ENCODE measurements around the gene CDH16.

CDH16 gene

GRCh38 chr16:66946974-66947301 is 28.3 kb upstream of the CDH16 start:
- CTCF ChIA-PET = interaction anchor here (0.7 to 1.3 kb wide), 8 partner anchors 11 to 481 kb away, joined by 3 to 6 read pairs (median 4); partner anchors contain the start of gene CES3
- TF ChIP-seq ZNF747 (tag by site-specific recombination; IDR thresholded peaks at IDR 0.05) (no peak), ZNF623 (tag by site-specific recombination; IDR thresholded peaks at IDR 0.05) (no peak), ZNF473 (tag by site-specific recombination; IDR thresholded peaks at IDR 0.05) (no peak), ZNF174 (tag by site-specific recombination; IDR thresholded peaks at IDR 0.05) (no peak), TRIM28 (IDR thresholded peaks at IDR 0.05; ENCODE audit: borderline replicate concordance, low read length) (no peak), ZNF521 (tag by site-specific recombination; IDR thresholded peaks at IDR 0.05) (no peak), ZNF335 (tag by site-specific recombination; conservative IDR thresholded peaks at IDR 0.05) (no peak), ZFP69B (tag by site-specific recombination; IDR thresholded peaks at IDR 0.05) (no peak), ZBTB21 (tag by site-specific recombination; IDR thresholded peaks at IDR 0.05) (no peak), ZBTB20 (tag by site-specific recombination; IDR thresholded peaks at IDR 0.05) (no peak), ZNF133 (tag by site-specific recombination; IDR thresholded peaks at IDR 0.05) (no peak), ZNF658 (tag by site-specific recombination; IDR thresholded peaks at IDR 0.05) (no peak), ZNF26 (tag by site-specific recombination; IDR thresholded peaks at IDR 0.05) (no peak), ZNF433 (tag by site-specific recombination; IDR thresholded peaks at IDR 0.05; ENCODE audit: low read depth) (no peak), ZNF202 (tag by site-specific recombination; IDR thresholded peaks at IDR 0.05; ENCODE audit: borderline replicate concordance) (no peak)
- TF ChIP-seq, protein P1, sequence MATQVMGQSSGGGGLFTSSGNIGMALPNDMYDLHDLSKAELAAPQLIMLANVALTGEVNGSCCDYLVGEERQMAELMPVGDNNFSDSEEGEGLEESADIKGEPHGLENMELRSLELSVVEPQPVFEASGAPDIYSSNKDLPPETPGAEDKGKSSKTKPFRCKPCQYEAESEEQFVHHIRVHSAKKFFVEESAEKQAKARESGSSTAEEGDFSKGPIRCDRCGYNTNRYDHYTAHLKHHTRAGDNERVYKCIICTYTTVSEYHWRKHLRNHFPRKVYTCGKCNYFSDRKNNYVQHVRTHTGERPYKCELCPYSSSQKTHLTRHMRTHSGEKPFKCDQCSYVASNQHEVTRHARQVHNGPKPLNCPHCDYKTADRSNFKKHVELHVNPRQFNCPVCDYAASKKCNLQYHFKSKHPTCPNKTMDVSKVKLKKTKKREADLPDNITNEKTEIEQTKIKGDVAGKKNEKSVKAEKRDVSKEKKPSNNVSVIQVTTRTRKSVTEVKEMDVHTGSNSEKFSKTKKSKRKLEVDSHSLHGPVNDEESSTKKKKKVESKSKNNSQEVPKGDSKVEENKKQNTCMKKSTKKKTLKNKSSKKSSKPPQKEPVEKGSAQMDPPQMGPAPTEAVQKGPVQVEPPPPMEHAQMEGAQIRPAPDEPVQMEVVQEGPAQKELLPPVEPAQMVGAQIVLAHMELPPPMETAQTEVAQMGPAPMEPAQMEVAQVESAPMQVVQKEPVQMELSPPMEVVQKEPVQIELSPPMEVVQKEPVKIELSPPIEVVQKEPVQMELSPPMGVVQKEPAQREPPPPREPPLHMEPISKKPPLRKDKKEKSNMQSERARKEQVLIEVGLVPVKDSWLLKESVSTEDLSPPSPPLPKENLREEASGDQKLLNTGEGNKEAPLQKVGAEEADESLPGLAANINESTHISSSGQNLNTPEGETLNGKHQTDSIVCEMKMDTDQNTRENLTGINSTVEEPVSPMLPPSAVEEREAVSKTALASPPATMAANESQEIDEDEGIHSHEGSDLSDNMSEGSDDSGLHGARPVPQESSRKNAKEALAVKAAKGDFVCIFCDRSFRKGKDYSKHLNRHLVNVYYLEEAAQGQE (tag by site-specific recombination; IDR thresholded peaks at IDR 0.05) = no peak
- TF ChIP-seq, protein P2, sequence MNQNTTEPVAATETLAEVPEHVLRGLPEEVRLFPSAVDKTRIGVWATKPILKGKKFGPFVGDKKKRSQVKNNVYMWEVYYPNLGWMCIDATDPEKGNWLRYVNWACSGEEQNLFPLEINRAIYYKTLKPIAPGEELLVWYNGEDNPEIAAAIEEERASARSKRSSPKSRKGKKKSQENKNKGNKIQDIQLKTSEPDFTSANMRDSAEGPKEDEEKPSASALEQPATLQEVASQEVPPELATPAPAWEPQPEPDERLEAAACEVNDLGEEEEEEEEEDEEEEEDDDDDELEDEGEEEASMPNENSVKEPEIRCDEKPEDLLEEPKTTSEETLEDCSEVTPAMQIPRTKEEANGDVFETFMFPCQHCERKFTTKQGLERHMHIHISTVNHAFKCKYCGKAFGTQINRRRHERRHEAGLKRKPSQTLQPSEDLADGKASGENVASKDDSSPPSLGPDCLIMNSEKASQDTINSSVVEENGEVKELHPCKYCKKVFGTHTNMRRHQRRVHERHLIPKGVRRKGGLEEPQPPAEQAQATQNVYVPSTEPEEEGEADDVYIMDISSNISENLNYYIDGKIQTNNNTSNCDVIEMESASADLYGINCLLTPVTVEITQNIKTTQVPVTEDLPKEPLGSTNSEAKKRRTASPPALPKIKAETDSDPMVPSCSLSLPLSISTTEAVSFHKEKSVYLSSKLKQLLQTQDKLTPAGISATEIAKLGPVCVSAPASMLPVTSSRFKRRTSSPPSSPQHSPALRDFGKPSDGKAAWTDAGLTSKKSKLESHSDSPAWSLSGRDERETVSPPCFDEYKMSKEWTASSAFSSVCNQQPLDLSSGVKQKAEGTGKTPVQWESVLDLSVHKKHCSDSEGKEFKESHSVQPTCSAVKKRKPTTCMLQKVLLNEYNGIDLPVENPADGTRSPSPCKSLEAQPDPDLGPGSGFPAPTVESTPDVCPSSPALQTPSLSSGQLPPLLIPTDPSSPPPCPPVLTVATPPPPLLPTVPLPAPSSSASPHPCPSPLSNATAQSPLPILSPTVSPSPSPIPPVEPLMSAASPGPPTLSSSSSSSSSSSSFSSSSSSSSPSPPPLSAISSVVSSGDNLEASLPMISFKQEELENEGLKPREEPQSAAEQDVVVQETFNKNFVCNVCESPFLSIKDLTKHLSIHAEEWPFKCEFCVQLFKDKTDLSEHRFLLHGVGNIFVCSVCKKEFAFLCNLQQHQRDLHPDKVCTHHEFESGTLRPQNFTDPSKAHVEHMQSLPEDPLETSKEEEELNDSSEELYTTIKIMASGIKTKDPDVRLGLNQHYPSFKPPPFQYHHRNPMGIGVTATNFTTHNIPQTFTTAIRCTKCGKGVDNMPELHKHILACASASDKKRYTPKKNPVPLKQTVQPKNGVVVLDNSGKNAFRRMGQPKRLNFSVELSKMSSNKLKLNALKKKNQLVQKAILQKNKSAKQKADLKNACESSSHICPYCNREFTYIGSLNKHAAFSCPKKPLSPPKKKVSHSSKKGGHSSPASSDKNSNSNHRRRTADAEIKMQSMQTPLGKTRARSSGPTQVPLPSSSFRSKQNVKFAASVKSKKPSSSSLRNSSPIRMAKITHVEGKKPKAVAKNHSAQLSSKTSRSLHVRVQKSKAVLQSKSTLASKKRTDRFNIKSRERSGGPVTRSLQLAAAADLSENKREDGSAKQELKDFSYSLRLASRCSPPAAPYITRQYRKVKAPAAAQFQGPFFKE (tag by site-specific recombination; IDR thresholded peaks at IDR 0.05; ENCODE audit: borderline replicate concordance) = no peak
- POLR2A ChIA-PET = no interaction called here
- H3K27ac ChIP-seq (ENCODE audit: extremely low read depth, low read depth, low read length) = no peak overlapping the region
- H3K36me3 ChIP-seq (ENCODE audit: control insufficient read depth in 2 of 2, insufficient read depth in 1 of 2, low read length in 2 of 2) = peaks cover 0 to 20% of the 10 kb centered on the region in 2 experiments; a peak in 1 of 3 replicates
- no peak overlapping the region for H3K4me3 ChIP-seq (ENCODE audit: low read depth, low read length)
- no peaks in the 10 kb centered on the region for H3K9me3 ChIP-seq (ENCODE audit: control insufficient read depth, insufficient read depth, low read depth, low read length)
- H3K4me1 ChIP-seq (ENCODE audit: control insufficient read depth, insufficient read depth, low read length) = no peaks in the 10 kb centered on the region

Data from HEK293 (cell line).